Pulmonary artery endothelial cell (primary cell): ENCODE results near the gene CCDC38. TPM values are rescaled to one million over a fixed set of nuclear protein-coding genes. Genes with fewer than 3 reads are reported as not detected.
"Not testable (repeated sequence)": the region's sequence is repeated elsewhere in the genome, so short reads cannot be mapped to it uniquely, and the experiment has no call there.

Source experiments
- DNase-seq: peaks from one replicate; pipeline ENCODE4 v3.0.0-alpha.2; 2011; ENCODE audit warnings: low read depth, low spot score
- total RNA-seq: library from RNA; depleted of rRNA; stranded (reverse); fragments of >200 nt; gene quantifications from 2 replicates; pipeline ENCODE4 v1.2.3, GENCODE V29; 2014

CCDC38 gene
- not detected in 2 replicates for total RNA-seq

GRCh38 chr12:95942524-95943329 is at the start of gene CCDC38:
CCDC38 (minus strand) TSS chr12:95942614; CDS start chr12:95936509, 6,105 bp downstream.
- no peak for DNase-seq

- no peak for DNase-seq
Observed at GRCh38 chr12:95990136-95990535, 47.7 kb upstream of the CCDC38 start.

GRCh38 chr12:95989504-95990123 is 47.2 kb upstream of the CCDC38 start:
- no peak for DNase-seq

- no peak for DNase-seq
Observed at GRCh38 chr12:95988506-95989275, 46.3 kb upstream of the CCDC38 start.

GRCh38 chr12:95986635-95987570 is 44.5 kb upstream of the CCDC38 start:
- no peak for DNase-seq

GRCh38 chr12:95984682-95985081 is 42.3 kb upstream of the CCDC38 start:
- DNase-seq, result no peak

GRCh38 chr12:95982602-95983001 is 40.2 kb upstream of the CCDC38 start:
- DNase-seq, result no peak

GRCh38 chr12:95980437-95980836 is 38.0 kb upstream of the CCDC38 start:
- DNase-seq, result no peak

- no peak for DNase-seq
Observed at GRCh38 chr12:95978774-95979173, 36.4 kb upstream of the CCDC38 start.

- DNase-seq, result no peak
Observed at GRCh38 chr12:95978351-95978750, 35.9 kb upstream of the CCDC38 start.

GRCh38 chr12:95977764-95978305 is 35.4 kb upstream of the CCDC38 start:
- no peak for DNase-seq

GRCh38 chr12:95976416-95976832 is 34.0 kb upstream of the CCDC38 start:
- DNase-seq, result no peak

- DNase-seq, result no peak
Observed at GRCh38 chr12:95975491-95975890, 33.1 kb upstream of the CCDC38 start.

GRCh38 chr12:95974358-95974757 is 31.9 kb upstream of the CCDC38 start:
- no peak for DNase-seq

GRCh38 chr12:95972832-95973456 is 30.5 kb upstream of the CCDC38 start:
- DNase-seq, result no peak

GRCh38 chr12:95970905-95971304 is 28.5 kb upstream of the CCDC38 start:
- DNase-seq, result no peak

GRCh38 chr12:95969116-95969515 is 26.7 kb upstream of the CCDC38 start:
- DNase-seq, result not testable (repeated sequence)

- no peak for DNase-seq
Observed at GRCh38 chr12:95967301-95967700, 24.9 kb upstream of the CCDC38 start.

- DNase-seq, result no peak
Observed at GRCh38 chr12:95966287-95966870, 24.0 kb upstream of the CCDC38 start.

GRCh38 chr12:95963096-95963495 is 20.7 kb upstream of the CCDC38 start:
- DNase-seq, result no peak
